Left ventricle myocardium inferior (tissue), 1 donor: ENCODE results near the gene IGSF9B. TPM values are rescaled to one million over a fixed set of nuclear protein-coding genes. Genes with fewer than 3 reads are reported as not detected.

Source experiments
- DNase-seq: peaks from one replicate; pipeline ENCODE4 v3.0.0-alpha.2; 2020
- H3K27ac ChIP-seq: fragments of 200-600 bp; replicated peaks from 2 replicates; pipeline ENCODE4 v1.8.0; 2021
- H3K27me3 ChIP-seq: fragments of 200-600 bp; 2 replicates; pipeline ENCODE4 v1.8.0; 2021; ENCODE audit warnings: low read depth
- H3K36me3 ChIP-seq: fragments of 200-600 bp; 2 replicates; pipeline ENCODE4 v1.8.0; 2021
- H3K4me1 ChIP-seq: fragments of 200-600 bp; 2 replicates; pipeline ENCODE4 v1.8.0; 2021
- H3K4me3 ChIP-seq: fragments of 200-600 bp; 2 replicates; pipeline ENCODE4 v1.8.0; 2021; ENCODE audit warnings: mild to moderate bottlenecking, moderate library complexity
- H3K9me3 ChIP-seq: fragments of 200-600 bp; replicated peaks from 2 replicates; pipeline ENCODE4 v1.8.0; 2021
- CTCF ChIP-seq: fragments of 200-600 bp; IDR thresholded peaks from 2 replicates; pipeline ENCODE4 v1.8.0; 2021; ENCODE audit warnings: antibody characterized with exemption, mild to moderate bottlenecking, borderline replicate concordance
- intact Hi-C: fragments of 100-400 bp; cut with micrococcal nuclease; formaldehyde crosslinking; loops from one replicate; pipeline ENCODE4 v1.11.0; 2022
- total RNA-seq: library from RNA; stranded (reverse); fragmentation: NEBNext Ultra II Directional; extraction: Animal tissue kit (Norgen Biotek cat#: 25700); gene quantifications from one replicate; pipeline ENCODE4 v1.2.1, GENCODE V29; 2021
- donor health status: DM: no; HTN: yes; CAD: no; lungs with severe emphysema.

The IGSF9B gene
- total RNA-seq, 1 donor from 2014 or later = 44.1 TPM

GRCh38 chr11:133921026-133921425, 35.7 kb downstream of the IGSF9B start:
- no peaks in the 10 kb centered on the region for H3K4me1 ChIP-seq
- H3K9me3 ChIP-seq = no peaks in the 10 kb centered on the region
- intact Hi-C loops = loop anchor here (10.0 kb wide), 1 partner anchor 214 kb away; no protein-coding TSS in a partner anchor
- peaks cover 70% of the 10 kb centered on the region for H3K36me3 ChIP-seq
- no peak overlapping the region for H3K4me3 ChIP-seq
- H3K27me3 ChIP-seq = peaks cover 6% of the 10 kb centered on the region
- no peak for TF ChIP-seq CTCF
- no peak for DNase-seq
- H3K27ac ChIP-seq = no peak overlapping the region

GRCh38 chr11:133920109-133920990, 36.4 kb downstream of the IGSF9B start:
- no peak for DNase-seq
- Histone ChIP-seq H3K9me3 (no peaks in the 10 kb centered on the region), H3K36me3 (peaks cover 64% of the 10 kb centered on the region), H3K4me3 (no peak overlapping the region), H3K27me3 (peaks cover 6% of the 10 kb centered on the region), H3K27ac (no peak overlapping the region), H3K4me1 (no peaks in the 10 kb centered on the region)
- intact Hi-C loops = loop anchor here (10.0 kb wide), 1 partner anchor 214 kb away; no protein-coding TSS in a partner anchor
- no peak for TF ChIP-seq CTCF

- H3K9me3 ChIP-seq = no peaks in the 10 kb centered on the region
- H3K27ac ChIP-seq = no peak overlapping the region
- no peak overlapping the region for H3K4me3 ChIP-seq
- DNase-seq = no peak
- no peak for TF ChIP-seq CTCF
- H3K36me3 ChIP-seq = peaks cover 58% of the 10 kb centered on the region
- intact Hi-C loops = loop anchor here (10.0 kb wide), 1 partner anchor 215 kb away; no protein-coding TSS in a partner anchor
- peaks cover 6% of the 10 kb centered on the region for H3K27me3 ChIP-seq
- no peaks in the 10 kb centered on the region for H3K4me1 ChIP-seq
Observed at GRCh38 chr11:133919330-133920108, 37.2 kb downstream of the IGSF9B start.

- intact Hi-C loops = no loop called here
- H3K27ac ChIP-seq = no peak overlapping the region
Observed at GRCh38 chr11:133918608-133919260, 38.0 kb downstream of the IGSF9B start.

More at GRCh38 chr11:133918608-133919260, 38.0 kb downstream of the IGSF9B start:
- TF ChIP-seq CTCF = no peak
- Histone ChIP-seq H3K9me3 (no peaks in the 10 kb centered on the region), H3K36me3 (peaks cover 62% of the 10 kb centered on the region), H3K4me1 (no peaks in the 10 kb centered on the region), H3K27me3 (peaks cover 6% of the 10 kb centered on the region), H3K4me3 (no peak overlapping the region)
- no peak for DNase-seq
